Esophagus (tissue), 2 donors: ENCODE data around the gene GPR55. TPM values are rescaled to one million over a fixed set of nuclear protein-coding genes. Genes with fewer than 3 reads are reported as not detected.

ENCODE experiments used
- H3K27ac ChIP-seq, 2 donors: one replicate each; pipeline ENCODE4 v1.5.1; 2013; ENCODE audit warnings: low read depth in 2 of 2, mild to moderate bottlenecking in 2 of 2, inconsistent platforms in 1 of 2, low read length in 1 of 2, moderate library complexity in 1 of 2
- H3K27me3 ChIP-seq, 2 donors: one replicate each; pipeline ENCODE4 v1.6.1; 2013; ENCODE audit warnings: low read length in 2 of 2, control low read depth in 1 of 2, mild to moderate bottlenecking in 1 of 2; ENCODE audit not compliant: insufficient read depth in 2 of 2, control insufficient read depth in 1 of 2
- H3K36me3 ChIP-seq, 2 donors: one replicate each; pipeline ENCODE4 v1.6.1; 2013; ENCODE audit warnings: low read length in 1 of 2; ENCODE audit not compliant: control insufficient read depth in 2 of 2, insufficient read depth in 2 of 2
- H3K4me1 ChIP-seq, 2 donors: one replicate each; pipeline ENCODE4 v1.6.1; 2013; ENCODE audit warnings: low read length in 1 of 2; ENCODE audit not compliant: control insufficient read depth in 2 of 2, insufficient read depth in 2 of 2
- H3K4me3 ChIP-seq, 2 donors: one replicate each; pipeline ENCODE4 v1.5.1; 2013; ENCODE audit warnings: low read length in 2 of 2, mild to moderate bottlenecking in 2 of 2, low read depth in 1 of 2, moderate library complexity in 1 of 2
- H3K9me3 ChIP-seq, 2 donors: one replicate each; pipeline ENCODE4 v1.6.1; 2013; ENCODE audit warnings: mild to moderate bottlenecking in 2 of 2, low read depth in 1 of 2, low read length in 1 of 2, moderate library complexity in 1 of 2; ENCODE audit not compliant: control insufficient read depth in 2 of 2, insufficient read depth in 1 of 2
- WGBS, 2 donors: extraction: QIAGEN DNeasy Blood & Tissue Kit; methylation state at CpG; one replicate each; pipeline ENCODE4 v1.1.7; 2013; 5-methylcytosine and 5-hydroxymethylcytosine counted together
- polyA plus RNA-seq, 2 donors: library from polyadenylated mRNA; stranded (reverse); fragments of 200-250 nt; gene quantifications; one replicate each; pipeline ENCODE4 v1.2.3, GENCODE V29; 2013
- donor health status: healthy with polysubstance abuse.
- donor health status: Bipolar disorder and iron deficiency.

The GPR55 gene
- polyA plus RNA-seq, 2 donors: 0.28 to 0.88 TPM

DNA sequence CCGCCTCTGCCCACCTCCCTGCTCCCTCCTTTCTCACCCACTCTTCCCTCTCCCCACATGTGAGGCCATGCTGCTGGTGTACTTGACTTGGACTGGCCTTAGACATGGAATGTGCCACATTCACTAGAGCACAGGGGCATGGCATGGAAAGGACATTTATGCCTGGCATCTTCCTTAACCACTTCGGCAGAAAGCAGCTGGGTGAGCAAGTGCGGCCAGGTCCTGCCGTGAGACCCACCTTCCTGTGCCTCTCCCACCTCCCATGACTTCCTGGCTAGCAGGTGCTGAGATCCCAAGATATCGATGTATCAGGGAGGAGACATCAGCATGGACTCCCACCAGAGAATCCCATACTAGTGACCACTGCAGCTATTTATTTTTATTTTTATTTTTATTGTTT, 13.0 kb downstream of the GPR55 start:
- Histone ChIP-seq H3K27me3 (no peaks in the 10 kb centered on the region), H3K36me3 (no peaks in the 10 kb centered on the region)

DNA sequence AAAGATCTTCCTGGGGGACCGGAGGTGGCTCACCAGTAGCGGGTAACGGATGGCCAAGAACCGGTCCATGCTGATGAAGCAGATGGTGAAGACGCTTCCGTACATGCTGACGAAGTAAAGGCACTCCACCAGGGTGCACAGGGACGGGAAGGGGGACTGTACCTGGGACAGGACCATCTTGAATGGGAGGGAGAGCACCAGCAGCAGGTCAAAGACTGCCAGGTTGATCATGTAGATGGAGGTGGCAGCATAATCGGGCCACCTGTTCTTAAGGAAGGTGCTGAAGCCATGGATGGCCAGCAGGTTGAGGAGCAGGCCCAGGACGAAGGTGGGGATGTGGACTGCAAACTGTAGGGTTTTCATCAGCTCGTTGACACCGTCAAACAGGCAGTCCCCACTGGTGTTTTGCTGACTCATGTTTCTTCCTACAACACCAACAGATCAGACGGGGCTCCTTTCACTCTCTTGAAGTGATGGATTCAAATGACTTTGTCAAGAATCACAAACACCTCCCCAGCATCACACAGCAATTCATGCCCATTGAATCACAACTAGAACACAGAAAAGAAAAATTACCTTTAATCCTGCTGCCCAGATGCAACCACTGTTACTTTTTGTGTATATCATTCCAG, 14.4 kb downstream of the GPR55 start:
- H3K9me3 ChIP-seq: no peaks in the 10 kb centered on the region
- WGBS, 2 donors: 86 to 87% methylated on average over 13 of the region's 13 CpGs
- H3K4me1 ChIP-seq: peaks cover 3 to 6% of the 10 kb centered on the region in 2 donors
- no peaks in the 10 kb centered on the region for H3K36me3 ChIP-seq
- no peak overlapping the region for H3K27ac ChIP-seq
- no peaks in the 10 kb centered on the region for H3K27me3 ChIP-seq
- no peak overlapping the region for H3K4me3 ChIP-seq

More for the DNA sequence above, 13.0 kb downstream of the GPR55 start:
- WGBS, 2 donors: 93% methylated on average over 5 of the region's 5 CpGs
- Histone ChIP-seq H3K27ac (no peak overlapping the region), H3K4me1 (peaks cover 3 to 6% of the 10 kb centered on the region in 2 donors), H3K9me3 (no peaks in the 10 kb centered on the region), H3K4me3 (no peak overlapping the region)

DNA sequence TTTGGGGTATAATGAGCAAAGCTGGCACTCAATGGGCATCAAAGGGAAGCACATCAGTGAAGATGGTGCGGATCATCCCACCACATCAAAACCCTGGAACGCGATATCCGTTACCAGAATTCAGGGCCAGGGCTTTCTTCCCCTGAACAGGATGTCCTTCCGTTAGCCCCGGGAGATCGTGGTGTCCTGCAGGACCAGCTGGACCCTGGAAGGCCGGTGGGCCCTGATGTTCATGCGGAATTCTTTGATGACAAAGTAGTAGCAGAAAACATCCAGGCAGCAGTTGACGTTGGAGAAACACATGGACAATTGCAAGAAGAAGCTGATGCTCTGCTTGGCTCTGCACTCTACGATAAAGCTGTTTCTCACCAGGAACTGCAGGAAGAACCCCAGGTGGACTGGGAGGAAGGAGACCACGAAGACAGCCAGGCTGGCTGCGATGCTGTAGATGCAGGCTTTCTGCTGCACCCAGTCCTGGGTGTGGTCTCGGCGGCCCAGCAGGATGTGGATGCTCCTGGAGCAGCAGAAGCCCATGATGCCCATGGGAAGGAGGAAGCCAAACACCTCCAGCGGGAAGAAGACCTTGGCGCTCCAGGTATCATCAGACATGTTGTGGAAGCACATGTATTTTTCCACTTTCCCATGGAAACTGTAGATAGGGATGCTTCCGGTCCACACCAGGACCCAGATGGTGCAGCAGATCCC, 15.0 kb downstream of the GPR55 start:
- peaks cover 1 to 6% of the 10 kb centered on the region in 2 donors for H3K4me1 ChIP-seq

DNA sequence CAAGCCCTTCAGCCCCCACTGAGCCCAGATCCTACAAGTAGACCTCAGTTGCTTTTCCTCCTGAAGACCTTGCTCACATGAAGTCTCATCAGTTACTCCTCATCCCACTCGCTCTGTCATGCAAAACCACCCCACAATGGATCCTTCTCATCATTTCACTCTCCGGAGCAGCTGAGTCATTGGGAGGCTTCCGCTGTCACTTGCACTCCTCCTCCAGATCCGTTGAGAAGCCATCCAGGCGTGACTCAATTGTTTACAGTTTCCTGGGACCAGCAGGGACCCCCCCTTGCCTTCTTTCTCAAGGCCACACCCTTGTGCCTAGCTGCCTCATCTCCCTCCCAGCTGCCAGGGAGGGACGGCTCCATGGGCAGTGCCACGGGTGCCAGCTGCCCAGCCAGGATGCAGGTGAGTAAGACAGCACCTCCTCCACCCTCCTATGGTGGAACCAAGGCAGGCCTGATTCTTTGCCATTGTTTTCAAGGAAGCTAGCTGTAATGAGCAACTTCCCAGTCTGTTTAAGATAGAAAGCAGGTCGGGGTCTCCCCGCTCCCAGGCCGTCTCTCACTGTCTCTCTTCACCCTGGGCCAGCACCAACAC, 16.3 kb downstream of the GPR55 start:
- no peak overlapping the region for H3K27ac ChIP-seq
- H3K4me3 ChIP-seq: no peak overlapping the region
- no peaks in the 10 kb centered on the region for H3K27me3 ChIP-seq
- H3K4me1 ChIP-seq: peaks cover 0 to 6% of the 10 kb centered on the region in 2 donors
- H3K9me3 ChIP-seq: no peaks in the 10 kb centered on the region
- 46 to 54% methylated on average over 10 of the region's 10 CpGs for WGBS, 2 donors
- H3K36me3 ChIP-seq: no peaks in the 10 kb centered on the region

More for the DNA sequence above, 15.0 kb downstream of the GPR55 start:
- 93 to 95% methylated on average over 18 of the region's 18 CpGs for WGBS, 2 donors
- no peak overlapping the region for H3K27ac ChIP-seq
- H3K27me3 ChIP-seq: no peaks in the 10 kb centered on the region
- H3K4me3 ChIP-seq: no peak overlapping the region
- H3K9me3 ChIP-seq: no peaks in the 10 kb centered on the region
- H3K36me3 ChIP-seq: no peaks in the 10 kb centered on the region

DNA sequence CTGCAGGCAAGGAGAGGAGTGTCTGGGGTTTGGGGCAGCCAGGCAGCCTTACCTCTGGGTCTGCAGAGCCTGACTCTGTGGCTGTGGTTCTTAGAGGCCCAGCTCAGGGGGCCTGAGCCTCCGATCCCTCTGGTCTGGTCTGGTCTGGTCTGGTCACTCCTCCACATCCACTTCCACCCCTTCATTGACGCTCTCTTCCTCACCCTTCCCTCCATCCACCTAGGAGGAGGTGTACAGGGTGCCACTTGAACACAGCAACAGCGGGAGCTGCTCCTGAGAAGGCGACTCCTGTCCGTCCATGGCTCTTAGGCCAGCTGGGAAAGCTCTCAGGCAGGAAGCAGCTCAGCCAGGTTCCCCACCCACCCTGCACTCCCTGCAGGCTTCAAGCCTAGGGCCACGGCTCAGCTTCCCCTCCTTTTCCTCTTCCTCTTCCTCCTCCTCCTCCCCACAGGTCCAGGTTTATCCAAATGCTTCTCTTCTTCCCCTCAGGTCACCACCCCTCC, 16.9 kb downstream of the GPR55 start:
- 70 to 79% methylated on average over 6 of the region's 6 CpGs for WGBS, 2 donors
- Histone ChIP-seq H3K27me3 (no peaks in the 10 kb centered on the region), H3K4me1 (peaks cover 0 to 6% of the 10 kb centered on the region in 2 donors), H3K4me3 (no peak overlapping the region), H3K36me3 (no peaks in the 10 kb centered on the region), H3K27ac (no peak overlapping the region), H3K9me3 (no peaks in the 10 kb centered on the region)

DNA sequence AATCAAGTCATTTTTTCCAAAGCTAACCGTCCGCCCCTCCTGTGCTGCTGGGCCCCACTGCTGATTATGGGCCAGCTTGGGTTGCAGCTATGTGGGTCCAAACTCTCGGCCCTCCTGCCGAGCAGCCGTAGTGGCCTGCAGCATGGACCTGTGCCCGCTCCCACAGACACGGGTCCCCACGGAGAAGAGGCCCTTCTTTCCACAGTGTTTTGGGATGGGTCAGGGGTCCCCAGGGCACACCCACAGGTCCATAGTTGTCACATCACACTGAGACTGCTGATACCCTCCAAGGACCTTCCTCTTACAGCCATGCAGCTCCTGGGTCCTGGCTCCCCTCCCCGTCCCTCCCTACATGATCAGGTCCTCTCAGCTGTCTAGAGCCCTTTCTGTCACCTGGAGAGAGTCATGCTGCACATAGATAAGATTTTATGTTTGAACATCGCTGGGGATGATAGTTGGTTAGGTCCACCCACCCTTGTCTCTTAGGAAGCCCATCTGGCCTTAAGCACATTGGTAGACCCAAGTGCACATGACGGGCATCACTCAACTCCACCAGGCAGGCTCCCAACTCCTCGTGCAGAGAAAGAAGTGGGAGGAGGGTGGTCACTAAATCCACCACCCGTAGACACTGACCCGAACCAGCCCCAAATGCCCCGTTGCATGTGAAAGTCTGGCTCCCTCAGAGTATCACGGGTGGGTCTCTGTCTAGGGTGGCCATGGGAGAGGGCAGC, 17.5 kb downstream of the GPR55 start:
- Histone ChIP-seq H3K36me3 (no peaks in the 10 kb centered on the region), H3K27me3 (no peaks in the 10 kb centered on the region), H3K9me3 (no peaks in the 10 kb centered on the region), H3K4me3 (no peak overlapping the region), H3K27ac (no peak overlapping the region), H3K4me1 (peaks cover 0 to 6% of the 10 kb centered on the region in 2 donors)
- 93 to 94% methylated on average over 16 of the region's 16 CpGs for WGBS, 2 donors

DNA sequence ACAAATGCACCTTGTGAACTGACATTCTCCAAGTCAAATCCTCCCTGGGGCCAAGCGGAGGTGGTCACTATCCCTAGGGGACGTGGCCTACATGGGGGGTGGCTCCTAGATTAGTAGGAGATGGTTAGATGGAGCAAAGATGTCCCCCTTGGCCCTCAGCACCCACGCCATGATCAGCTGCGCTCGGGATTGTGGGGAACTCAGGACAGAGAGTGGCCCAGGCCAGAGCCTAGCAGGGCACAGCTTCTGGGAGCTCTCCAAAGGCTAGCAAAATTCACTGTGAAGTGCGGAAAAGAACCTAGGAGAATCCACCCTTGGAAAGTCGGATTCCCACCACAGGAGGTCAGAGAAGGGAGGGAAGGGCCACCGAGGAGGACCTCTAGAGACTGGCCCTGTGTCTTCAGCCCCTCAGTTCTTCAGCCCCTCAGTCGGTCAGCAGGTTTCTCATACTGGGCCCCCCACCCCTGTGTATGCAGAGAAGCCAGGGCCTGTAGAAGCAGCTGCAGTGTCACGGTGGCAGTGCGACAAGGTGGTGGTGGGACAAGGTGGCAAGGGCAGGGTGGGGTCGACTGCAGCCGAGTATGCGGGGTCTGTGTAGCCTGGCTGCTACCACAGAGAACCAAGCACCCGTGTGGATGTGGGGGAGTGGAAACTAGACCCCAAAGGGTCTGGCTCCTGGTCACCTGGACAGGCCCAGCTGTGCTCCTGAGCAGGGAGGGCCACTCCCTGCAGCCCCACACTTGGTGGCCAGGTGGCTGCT, 18.4 kb downstream of the GPR55 start:
- no peak overlapping the region for H3K27ac ChIP-seq
- peaks cover 0 to 6% of the 10 kb centered on the region in 2 donors for H3K4me1 ChIP-seq
- no peak overlapping the region for H3K4me3 ChIP-seq
- no peaks in the 10 kb centered on the region for H3K36me3 ChIP-seq
- no peaks in the 10 kb centered on the region for H3K27me3 ChIP-seq
- 93 to 95% methylated on average over 15 of the region's 15 CpGs for WGBS, 2 donors
- H3K9me3 ChIP-seq: no peaks in the 10 kb centered on the region

DNA sequence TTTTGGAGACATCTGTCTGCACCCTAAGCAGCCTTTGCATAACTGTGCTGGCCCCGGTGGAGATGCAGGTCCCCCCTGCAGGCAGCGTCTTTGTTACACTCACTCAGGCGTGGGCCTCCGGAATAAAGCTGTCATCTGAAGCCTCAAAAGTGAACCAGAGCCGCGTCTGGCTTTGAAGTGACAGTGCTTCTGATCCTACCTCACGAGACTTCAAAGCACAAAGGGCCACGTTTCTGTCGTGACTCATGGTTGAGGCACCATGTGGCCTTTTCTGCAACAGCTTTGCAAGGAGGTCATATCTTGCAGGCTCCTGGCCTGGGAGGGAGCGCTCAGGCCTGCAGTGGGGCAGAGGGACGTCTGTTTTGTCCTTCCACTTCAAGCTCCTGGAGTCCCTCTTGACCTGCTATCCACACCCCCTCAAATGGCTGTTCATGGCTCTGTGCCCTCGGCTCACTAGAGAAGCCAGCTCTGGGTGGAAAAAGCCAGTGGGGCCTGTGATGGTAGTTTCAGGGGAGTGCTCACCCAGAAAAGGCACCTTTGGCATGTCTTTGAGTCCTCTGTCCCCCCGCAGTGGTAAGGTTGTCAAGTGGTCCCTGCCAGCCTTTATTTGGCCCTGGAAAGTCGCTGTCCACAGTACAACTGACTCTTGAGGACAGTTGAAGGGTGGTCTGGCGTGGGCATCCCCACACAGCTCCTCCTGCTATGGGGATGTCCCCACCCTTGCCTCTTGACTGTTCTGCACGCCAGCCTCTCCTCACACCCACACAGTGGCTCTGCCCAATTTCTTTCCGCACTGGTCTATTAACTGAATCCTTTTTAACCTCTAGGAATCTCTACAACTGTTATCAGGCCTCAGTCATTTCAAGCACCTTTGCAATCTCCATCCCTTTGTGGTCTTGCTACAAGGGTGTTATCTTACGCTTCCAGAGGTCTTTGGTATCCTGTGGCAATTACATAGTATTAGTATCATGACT, 19.3 kb downstream of the GPR55 start:
- H3K27me3 ChIP-seq: no peaks in the 10 kb centered on the region
- 62 to 63% methylated on average over 18 of the region's 18 CpGs for WGBS, 2 donors
- H3K4me3 ChIP-seq: no peak overlapping the region
- no peak overlapping the region for H3K27ac ChIP-seq
- no peaks in the 10 kb centered on the region for H3K36me3 ChIP-seq
- H3K4me1 ChIP-seq: peaks cover 0 to 6% of the 10 kb centered on the region in 2 donors
- H3K9me3 ChIP-seq: no peaks in the 10 kb centered on the region
